SK-N-SH treated with all-trans-retinoic acid at 6 μM for 48 hours (cell line): ENCODE results near the gene LPAR3.

Experiments
- ATAC-seq: fragments of 200-7000 bp; cut with Tn5 transposase; 3 replicates; pipeline ENCODE4 v1.9.1; 2020; ENCODE audit warnings: mild to moderate bottlenecking, moderate library complexity
- ARNTL ChIP-seq: fragments of 450-650 bp; formaldehyde crosslinking; IDR thresholded peaks from 2 replicates; pipeline ENCODE4 v1.5.0; 2020; ENCODE audit warnings: low read depth, mild to moderate bottlenecking, moderate library complexity, borderline replicate concordance
- CSDC2 ChIP-seq: fragments of 250-450 bp; sonication (Bioruptor Pico); IDR thresholded peaks from 2 replicates; pipeline ENCODE4 v1.5.0; 2020; ENCODE audit warnings: mild to moderate bottlenecking, moderate library complexity
- CSRNP3 ChIP-seq: fragments of 250-450 bp; sonication (Bioruptor Pico); IDR thresholded peaks from 2 replicates; pipeline ENCODE4 v1.5.1; 2021; ENCODE audit warnings: mild to moderate bottlenecking, moderate library complexity
- ESRRG ChIP-seq: fragments of 250-450 bp; sonication (Bioruptor Pico); IDR thresholded peaks from 2 replicates; pipeline ENCODE4 v1.6.1; 2021; ENCODE audit warnings: mild to moderate bottlenecking
- GLIS3 ChIP-seq: fragments of 250-450 bp; sonication (Bioruptor Pico); IDR thresholded peaks from 2 replicates; pipeline ENCODE4 v1.5.0; 2020; ENCODE audit warnings: mild to moderate bottlenecking, moderate library complexity
- ISL1 ChIP-seq: fragments of 250-450 bp; sonication (Bioruptor Pico); IDR thresholded peaks from 2 replicates; pipeline ENCODE4 v2.1.2; 2022; ENCODE audit warnings: mild to moderate bottlenecking, moderate library complexity
- PATZ1 ChIP-seq: fragments of 250-450 bp; sonication (Bioruptor Pico); IDR thresholded peaks from 2 replicates; pipeline ENCODE4 v1.8.0; 2020; ENCODE audit warnings: mild to moderate bottlenecking, moderate library complexity, borderline replicate concordance
- PPARA ChIP-seq: fragments of 250-450 bp; sonication (Bioruptor Pico); IDR thresholded peaks from 2 replicates; pipeline ENCODE4 v1.5.0; 2020; ENCODE audit warnings: mild to moderate bottlenecking, borderline replicate concordance
- SNAI2 ChIP-seq: fragments of 250-450 bp; sonication (Bioruptor Pico); IDR thresholded peaks from 2 replicates; pipeline ENCODE4 v1.5.0; 2020; ENCODE audit warnings: mild to moderate bottlenecking, moderate library complexity
- TCF4 ChIP-seq: fragments of 250-450 bp; sonication (Bioruptor Pico); IDR thresholded peaks from 2 replicates; pipeline ENCODE4 v1.8.0; 2021; ENCODE audit warnings: mild to moderate bottlenecking, moderate library complexity, borderline replicate concordance
- TOX ChIP-seq: fragments of 250-450 bp; sonication (Bioruptor Pico); IDR thresholded peaks from 2 replicates; pipeline ENCODE4 v1.8.0; 2021; ENCODE audit warnings: mild to moderate bottlenecking, moderate library complexity, borderline replicate concordance
- TSHZ2 ChIP-seq: fragments of 250-450 bp; sonication (Bioruptor Pico); IDR thresholded peaks from 2 replicates; pipeline ENCODE4 v1.5.0; 2020; ENCODE audit warnings: mild to moderate bottlenecking, moderate library complexity
- ZC3H10 ChIP-seq: fragments of 250-450 bp; sonication (Bioruptor Pico); IDR thresholded peaks from 2 replicates; pipeline ENCODE4 v1.5.1; 2021; ENCODE audit warnings: mild to moderate bottlenecking, moderate library complexity
- ZFP3 ChIP-seq: fragments of 250-450 bp; sonication (Bioruptor Pico); IDR thresholded peaks from 2 replicates; pipeline ENCODE4 v1.5.0; 2020; ENCODE audit warnings: mild to moderate bottlenecking, moderate library complexity
- ZFP30 ChIP-seq: fragments of 450-650 bp; formaldehyde crosslinking; IDR thresholded peaks from 2 replicates; pipeline ENCODE4 v1.5.0; 2022; ENCODE audit warnings: mild to moderate bottlenecking, moderate library complexity
- ZNF565 ChIP-seq: fragments of 450-650 bp; formaldehyde crosslinking; conservative IDR thresholded peaks from 2 replicates; pipeline ENCODE4 v1.5.0; 2020; ENCODE audit warnings: low read depth, mild to moderate bottlenecking, moderate library complexity
- ZNF70 ChIP-seq: fragments of 450-650 bp; formaldehyde crosslinking; IDR thresholded peaks from 2 replicates; pipeline ENCODE4 v1.5.0; 2020; ENCODE audit warnings: mild to moderate bottlenecking, moderate library complexity
- ZNF8 ChIP-seq: fragments of 450-650 bp; formaldehyde crosslinking; IDR thresholded peaks from 2 replicates; pipeline ENCODE4 v1.5.0; 2020; ENCODE audit warnings: mild to moderate bottlenecking, moderate library complexity
- TF ChIP-seq, protein P1 (sequence below): fragments of 250-450 bp; sonication (Bioruptor Pico); IDR thresholded peaks from 2 replicates; pipeline ENCODE4 v1.5.1; 2020; ENCODE audit warnings: low read depth, mild to moderate bottlenecking, moderate library complexity
- TF ChIP-seq, protein P2 (sequence below): fragments of 250-450 bp; sonication (Bioruptor Pico); IDR thresholded peaks from 2 replicates; pipeline ENCODE4 v1.8.0; 2021; ENCODE audit warnings: low read depth, mild to moderate bottlenecking, moderate library complexity, borderline replicate concordance

Gene LPAR3

GRCh38 chr1:84851839-84852238 lies 41.2 kb downstream of the LPAR3 start:
- TF ChIP-seq CSRNP3 (CRISPR knock-in tag) (no peak), TCF4 (CRISPR knock-in tag) (no peak), ZFP30 (no peak), ZC3H10 (CRISPR knock-in tag) (no peak), GLIS3 (CRISPR knock-in tag) (no peak), ZNF565 (no peak), PATZ1 (no peak), CSDC2 (no peak), ZNF70 (no peak), PPARA (CRISPR knock-in tag) (no peak), ISL1 (CRISPR knock-in tag) (no peak), TOX (no peak), SNAI2 (no peak), ZFP3 (CRISPR knock-in tag) (no peak), ARNTL (CRISPR knock-in tag) (no peak), ZNF8 (no peak), ESRRG (CRISPR knock-in tag) (no peak), TSHZ2 (no peak)
- TF ChIP-seq, protein P1, sequence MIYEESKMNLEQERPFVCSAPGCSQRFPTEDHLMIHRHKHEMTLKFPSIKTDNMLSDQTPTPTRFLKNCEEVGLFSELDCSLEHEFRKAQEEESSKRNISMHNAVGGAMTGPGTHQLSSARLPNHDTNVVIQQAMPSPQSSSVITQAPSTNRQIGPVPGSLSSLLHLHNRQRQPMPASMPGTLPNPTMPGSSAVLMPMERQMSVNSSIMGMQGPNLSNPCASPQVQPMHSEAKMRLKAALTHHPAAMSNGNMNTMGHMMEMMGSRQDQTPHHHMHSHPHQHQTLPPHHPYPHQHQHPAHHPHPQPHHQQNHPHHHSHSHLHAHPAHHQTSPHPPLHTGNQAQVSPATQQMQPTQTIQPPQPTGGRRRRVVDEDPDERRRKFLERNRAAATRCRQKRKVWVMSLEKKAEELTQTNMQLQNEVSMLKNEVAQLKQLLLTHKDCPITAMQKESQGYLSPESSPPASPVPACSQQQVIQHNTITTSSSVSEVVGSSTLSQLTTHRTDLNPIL, result no peak
- TF ChIP-seq, all 23 proteins: peak for 0
- peak; percentile 31; the same call in 2 of the 3 replicates for ATAC-seq

GRCh38 chr1:84849357-84849975 lies 43.5 kb downstream of the LPAR3 start:
- no peak for TF ChIP-seq ZNF70
- no peak for TF ChIP-seq PPARA (CRISPR knock-in tag)
- no peak for TF ChIP-seq CSDC2
- no peak for TF ChIP-seq ZC3H10 (CRISPR knock-in tag)
- TF ChIP-seq, protein P2, sequence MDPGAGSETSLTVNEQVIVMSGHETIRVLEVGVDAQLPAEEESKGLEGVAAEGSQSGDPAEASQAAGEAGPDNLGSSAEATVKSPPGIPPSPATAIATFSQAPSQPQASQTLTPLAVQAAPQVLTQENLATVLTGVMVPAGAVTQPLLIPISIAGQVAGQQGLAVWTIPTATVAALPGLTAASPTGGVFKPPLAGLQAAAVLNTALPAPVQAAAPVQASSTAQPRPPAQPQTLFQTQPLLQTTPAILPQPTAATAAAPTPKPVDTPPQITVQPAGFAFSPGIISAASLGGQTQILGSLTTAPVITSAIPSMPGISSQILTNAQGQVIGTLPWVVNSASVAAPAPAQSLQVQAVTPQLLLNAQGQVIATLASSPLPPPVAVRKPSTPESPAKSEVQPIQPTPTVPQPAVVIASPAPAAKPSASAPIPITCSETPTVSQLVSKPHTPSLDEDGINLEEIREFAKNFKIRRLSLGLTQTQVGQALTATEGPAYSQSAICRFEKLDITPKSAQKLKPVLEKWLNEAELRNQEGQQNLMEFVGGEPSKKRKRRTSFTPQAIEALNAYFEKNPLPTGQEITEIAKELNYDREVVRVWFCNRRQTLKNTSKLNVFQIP (CRISPR knock-in tag), result no peak
- no peak for TF ChIP-seq CSRNP3 (CRISPR knock-in tag)
- TF ChIP-seq ISL1 (CRISPR knock-in tag), result no peak
- TF ChIP-seq GLIS3 (CRISPR knock-in tag), result no peak
- ATAC-seq, result no peak
